Prostate gland (tissue), 2 donors: ENCODE data around the gene TFB2M. TPM values are rescaled to one million over a fixed set of nuclear protein-coding genes. Genes with fewer than 3 reads are reported as not detected.

Source experiments
- DNase-seq: peaks from one replicate; pipeline ENCODE4 v3.0.0-alpha.2; 2019; ENCODE audit warnings: low spot score
- H3K27ac ChIP-seq, 2 donors: fragments of 200-600 bp; sonication (generic); 2 replicates each; pipeline ENCODE4 v1.5.1; 2017 to 2019
- H3K27me3 ChIP-seq: fragments of 200-600 bp; sonication (generic); replicated peaks from 2 replicates; pipeline ENCODE4 v1.5.1; 2019; ENCODE audit not compliant: insufficient read depth
- H3K36me3 ChIP-seq, 2 donors: fragments of 200-600 bp; sonication (generic); 1 replicate in 1 of 2; 2 replicates in 1 of 2; pipeline versions ENCODE4 v1.5.1 to v1.8.1; 2017 to 2019
- H3K4me1 ChIP-seq: fragments of 200-600 bp; sonication (generic); replicated peaks from 2 replicates; pipeline ENCODE4 v1.5.1; 2019
- H3K4me3 ChIP-seq, 2 donors: fragments of 200-600 bp; sonication (generic); 2 replicates each; pipeline ENCODE4 v1.5.1; 2017 to 2019
- H3K9me3 ChIP-seq: fragments of 200-600 bp; sonication (generic); 2 replicates; pipeline ENCODE4 v1.5.1; 2017
- POLR2A ChIP-seq: fragments of 450-650 bp; IDR thresholded peaks from one replicate; pipeline ENCODE4 v1.6.1; 2016; ENCODE audit warnings: antibody characterized with exemption, mild to moderate bottlenecking
- POLR2AphosphoS5 ChIP-seq: sonication (generic); formaldehyde crosslinking; IDR thresholded peaks from one replicate; pipeline ENCODE4 v1.6.1; 2017; ENCODE audit warnings: antibody characterized with exemption
- WGBS: methylation state at CpG from one replicate; pipeline ENCODE4 v1.1.5; 2018; 5-methylcytosine and 5-hydroxymethylcytosine counted together
- intact Hi-C: fragments of 100-400 bp; cut with DNase I; formaldehyde crosslinking; loops from one replicate; pipeline ENCODE4 v1.14.2; 2022
- total RNA-seq, 2 donors: library from RNA; depleted of rRNA; stranded (reverse); fragments of >200 nt; gene quantifications; one replicate each; pipeline ENCODE4 v1.1.0, GENCODE V29; 2016
- TF ChIP-seq, protein P1 (sequence below), 4 experiments: fragments of 200-600 bp in 2 of 4; fragments of 450-650 bp in 2 of 4; sonication (generic) in 2 of 4; IDR thresholded peaks; 1 replicate in 3 of 4; 2 replicates in 1 of 4; pipeline ENCODE4 v1.5.1; 2016 to 2019; ENCODE audit warnings: antibody characterized with exemption in 4 of 4, mild to moderate bottlenecking in 2 of 4, moderate library complexity in 2 of 4

TFB2M gene, protein sequence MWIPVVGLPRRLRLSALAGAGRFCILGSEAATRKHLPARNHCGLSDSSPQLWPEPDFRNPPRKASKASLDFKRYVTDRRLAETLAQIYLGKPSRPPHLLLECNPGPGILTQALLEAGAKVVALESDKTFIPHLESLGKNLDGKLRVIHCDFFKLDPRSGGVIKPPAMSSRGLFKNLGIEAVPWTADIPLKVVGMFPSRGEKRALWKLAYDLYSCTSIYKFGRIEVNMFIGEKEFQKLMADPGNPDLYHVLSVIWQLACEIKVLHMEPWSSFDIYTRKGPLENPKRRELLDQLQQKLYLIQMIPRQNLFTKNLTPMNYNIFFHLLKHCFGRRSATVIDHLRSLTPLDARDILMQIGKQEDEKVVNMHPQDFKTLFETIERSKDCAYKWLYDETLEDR
- 10 to 100 TPM; 10.3 to 15.1 TPM for total RNA-seq

DNA sequence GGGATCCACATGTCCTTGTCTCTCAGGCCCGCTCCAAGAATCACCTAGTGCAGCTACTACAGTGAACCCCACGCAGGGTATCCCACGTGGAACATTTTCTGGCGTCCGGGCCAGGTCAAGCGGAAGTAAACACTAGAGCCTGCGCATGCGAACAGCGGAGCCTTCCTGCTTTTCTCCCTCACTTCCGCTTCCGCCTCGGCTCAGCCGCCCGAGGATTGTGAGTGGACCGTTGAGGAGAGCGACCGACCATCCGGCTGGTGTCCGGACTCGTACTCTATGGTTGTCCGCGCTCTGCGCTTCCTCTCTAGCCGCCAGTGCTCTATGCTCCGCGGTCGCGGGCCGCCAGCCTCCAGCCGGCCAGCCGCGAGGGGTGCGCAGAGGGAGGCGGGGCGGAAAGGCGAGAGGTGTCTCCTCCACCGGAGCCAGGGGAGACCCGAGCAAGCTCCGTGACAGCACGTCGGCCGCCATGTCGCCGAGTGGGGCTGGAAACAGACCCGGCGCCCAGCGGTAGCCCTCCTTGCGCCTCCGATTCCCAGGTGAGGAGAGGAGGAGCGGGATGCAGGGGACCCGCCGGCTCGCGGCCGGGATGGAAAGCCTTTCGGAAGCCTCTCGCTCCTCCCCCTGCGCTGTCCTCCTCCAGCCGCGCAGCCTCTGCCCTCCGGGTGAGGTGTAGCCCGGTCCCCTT lies at the start of gene TFB2M, which contains the start of gene CNST:
Gene TFB2M (minus strand): TSS at position 134 of the 685 bp plus-strand sequence. CDS start 123 bp downstream, at position 11.
Gene CNST (plus strand): TSS at position 329 of the 685 bp plus-strand sequence. CDS start 25,107 bp downstream, outside the sequence.
- Histone ChIP-seq H3K27ac (peak within 1 kb of the TSS; percentile 92 to 94), H3K36me3 (no peaks in the 10 kb centered on the region), H3K9me3 (no peaks in the 10 kb centered on the region), H3K4me3 (peak within 1 kb of the TSS; percentile 77 to 94), H3K27me3 (no peaks in the 10 kb centered on the region), H3K4me1 (no peaks in the 10 kb centered on the region)
- DNase-seq = peak; percentile 98
- TF ChIP-seq POLR2AphosphoS5 = peak; percentile 99
- peak; percentile 86 for TF ChIP-seq POLR2A
- TF ChIP-seq, protein P1, sequence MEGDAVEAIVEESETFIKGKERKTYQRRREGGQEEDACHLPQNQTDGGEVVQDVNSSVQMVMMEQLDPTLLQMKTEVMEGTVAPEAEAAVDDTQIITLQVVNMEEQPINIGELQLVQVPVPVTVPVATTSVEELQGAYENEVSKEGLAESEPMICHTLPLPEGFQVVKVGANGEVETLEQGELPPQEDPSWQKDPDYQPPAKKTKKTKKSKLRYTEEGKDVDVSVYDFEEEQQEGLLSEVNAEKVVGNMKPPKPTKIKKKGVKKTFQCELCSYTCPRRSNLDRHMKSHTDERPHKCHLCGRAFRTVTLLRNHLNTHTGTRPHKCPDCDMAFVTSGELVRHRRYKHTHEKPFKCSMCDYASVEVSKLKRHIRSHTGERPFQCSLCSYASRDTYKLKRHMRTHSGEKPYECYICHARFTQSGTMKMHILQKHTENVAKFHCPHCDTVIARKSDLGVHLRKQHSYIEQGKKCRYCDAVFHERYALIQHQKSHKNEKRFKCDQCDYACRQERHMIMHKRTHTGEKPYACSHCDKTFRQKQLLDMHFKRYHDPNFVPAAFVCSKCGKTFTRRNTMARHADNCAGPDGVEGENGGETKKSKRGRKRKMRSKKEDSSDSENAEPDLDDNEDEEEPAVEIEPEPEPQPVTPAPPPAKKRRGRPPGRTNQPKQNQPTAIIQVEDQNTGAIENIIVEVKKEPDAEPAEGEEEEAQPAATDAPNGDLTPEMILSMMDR (IDR thresholded peaks at IDR 0.05) = peak in 2 of 4 experiments; percentile 10 to 31
- WGBS = under 1% methylated on average over 59 of the region's 62 CpGs
- intact Hi-C loops = loop anchor here (5.0 to 10.0 kb wide), 2 partner anchors 79 to 121 kb away; no protein-coding TSS in a partner anchor

DNA sequence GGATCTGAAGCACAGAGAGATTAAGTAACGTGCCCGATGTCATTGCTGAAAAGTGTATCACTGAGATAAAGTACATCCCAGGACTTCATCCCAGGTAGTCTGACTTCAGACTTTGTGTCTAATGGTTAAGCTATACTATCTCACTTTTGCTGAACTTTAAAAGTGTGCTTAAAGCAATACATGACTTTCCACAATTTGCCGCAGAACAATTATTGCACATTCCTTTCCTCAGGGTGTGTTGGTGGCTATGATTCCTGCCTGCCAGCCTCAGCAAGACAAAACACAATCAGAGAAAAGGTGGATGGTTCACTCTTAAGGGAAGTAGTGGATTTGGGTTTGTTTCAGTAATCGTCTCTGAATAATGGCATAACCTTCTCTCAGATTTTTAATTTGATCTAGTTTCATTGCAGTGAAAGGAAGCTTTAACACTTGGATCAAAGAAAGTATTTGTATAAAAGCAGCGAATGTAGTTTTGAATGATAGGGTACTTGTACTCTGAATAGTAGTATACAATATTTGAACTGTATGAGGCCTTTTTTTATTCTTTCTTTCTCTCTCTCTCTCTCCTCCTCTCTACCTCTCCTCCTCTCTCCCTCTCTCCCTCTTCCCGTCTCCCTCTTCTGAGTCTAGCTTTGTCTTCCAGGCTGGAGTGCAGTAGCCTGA lies 47.2 kb upstream of the TFB2M start:
- Histone ChIP-seq H3K4me1 (peaks cover 3% of the 10 kb centered on the region), H3K27me3 (no peaks in the 10 kb centered on the region), H3K9me3 (no peaks in the 10 kb centered on the region), H3K4me3 (no peak overlapping the region), H3K27ac (no peak overlapping the region), H3K36me3 (no peaks in the 10 kb centered on the region)
- intact Hi-C loops = no loop called here
- no peak for DNase-seq
- WGBS = 62% methylated on average over 6 of the region's 6 CpGs
- TF ChIP-seq, protein P1 (IDR thresholded peaks at IDR 0.05) = no peak
- TF ChIP-seq POLR2A = no peak
- no peak for TF ChIP-seq POLR2AphosphoS5

DNA sequence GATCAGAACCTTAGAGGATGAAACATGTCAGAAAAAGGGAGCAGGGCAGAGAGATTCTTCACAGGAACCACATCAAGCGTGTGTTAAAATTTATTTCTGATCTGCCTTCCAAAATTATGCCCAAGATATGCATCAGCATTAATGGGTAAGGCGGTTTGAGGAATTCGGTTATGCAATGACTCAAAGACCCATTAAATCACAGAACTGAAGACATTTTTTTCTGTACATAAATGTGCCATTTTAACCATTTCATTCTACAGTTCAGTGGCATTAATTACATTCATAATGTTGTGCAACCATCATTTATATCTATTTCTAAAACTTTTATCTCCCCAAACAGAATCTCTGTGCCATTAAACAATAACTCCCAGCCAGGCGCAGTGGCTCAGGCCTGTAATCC lies 43.6 kb upstream of the TFB2M start:
- no peaks in the 10 kb centered on the region for H3K9me3 ChIP-seq
- intact Hi-C loops = no loop called here
- TF ChIP-seq POLR2A = no peak
- TF ChIP-seq, protein P1 (IDR thresholded peaks at IDR 0.05) = no peak
- TF ChIP-seq POLR2AphosphoS5 = no peak
- H3K27me3 ChIP-seq = no peaks in the 10 kb centered on the region
- H3K36me3 ChIP-seq = no peaks in the 10 kb centered on the region
- H3K4me3 ChIP-seq = no peak overlapping the region
- DNase-seq = no peak
- 53% methylated on average over 4 of the region's 4 CpGs for WGBS
- H3K27ac ChIP-seq = peak overlapping the region in 1 of 2 donors; percentile 69
- H3K4me1 ChIP-seq = no peaks in the 10 kb centered on the region

DNA sequence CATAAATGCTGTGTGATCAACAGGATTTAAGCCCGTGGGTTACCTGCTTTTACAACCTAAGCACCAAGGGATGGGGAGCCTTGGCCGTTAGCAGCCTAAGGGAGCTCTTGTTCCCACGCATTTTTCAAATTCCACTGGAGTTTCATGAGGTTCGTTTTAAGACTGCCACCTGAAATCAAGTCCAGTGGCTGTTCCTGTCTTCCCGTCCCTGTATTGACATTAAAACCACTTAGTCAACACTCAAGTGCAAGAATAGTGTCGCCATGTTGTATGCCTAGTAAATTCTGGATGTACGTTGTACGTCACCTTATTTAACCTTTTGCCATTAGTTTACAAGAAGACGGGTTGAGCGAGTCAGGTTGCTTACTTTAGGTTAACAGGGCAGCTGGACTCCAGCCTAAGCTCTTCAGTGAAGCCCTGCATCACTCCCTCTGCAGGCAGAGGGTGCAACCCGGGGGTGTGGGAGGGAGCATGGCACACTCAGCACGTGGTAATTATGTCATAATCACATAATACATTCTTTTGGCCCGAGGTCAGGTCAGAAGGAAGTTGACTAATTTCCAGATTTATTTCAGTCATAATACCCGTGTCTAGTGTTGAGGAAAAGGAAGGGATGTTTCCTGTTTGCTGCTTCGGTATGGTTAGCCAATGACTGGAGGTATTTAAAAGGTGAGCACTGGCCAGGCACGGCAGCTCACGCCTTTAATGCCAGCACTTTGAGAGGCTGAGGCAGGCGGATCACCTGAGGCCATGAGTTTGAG lies 42.7 kb upstream of the TFB2M start:
- DNase-seq = peak; percentile 93

More for the DNA sequence above, 42.7 kb upstream of the TFB2M start:
- 23% methylated on average over 18 of the region's 18 CpGs for WGBS
- Histone ChIP-seq H3K4me3 (no peak overlapping the region), H3K4me1 (no peaks in the 10 kb centered on the region), H3K36me3 (no peaks in the 10 kb centered on the region), H3K27me3 (no peaks in the 10 kb centered on the region), H3K9me3 (no peaks in the 10 kb centered on the region), H3K27ac (peak overlapping the region; percentile 53 to 69)
- intact Hi-C loops = no loop called here
- TF ChIP-seq, protein P1 (IDR thresholded peaks at IDR 0.05) = peak in 3 of 4 experiments; percentile 22 to 46 (median 36)
- TF ChIP-seq POLR2AphosphoS5 (peak; percentile 96), POLR2A (no peak)
